ENCODE results near the gene LIN37.
"Not testable (repeated sequence)": the region's sequence is repeated elsewhere in the genome, so short reads cannot be mapped to it uniquely, and the experiment has no call there.

The LIN37 gene

DNA sequence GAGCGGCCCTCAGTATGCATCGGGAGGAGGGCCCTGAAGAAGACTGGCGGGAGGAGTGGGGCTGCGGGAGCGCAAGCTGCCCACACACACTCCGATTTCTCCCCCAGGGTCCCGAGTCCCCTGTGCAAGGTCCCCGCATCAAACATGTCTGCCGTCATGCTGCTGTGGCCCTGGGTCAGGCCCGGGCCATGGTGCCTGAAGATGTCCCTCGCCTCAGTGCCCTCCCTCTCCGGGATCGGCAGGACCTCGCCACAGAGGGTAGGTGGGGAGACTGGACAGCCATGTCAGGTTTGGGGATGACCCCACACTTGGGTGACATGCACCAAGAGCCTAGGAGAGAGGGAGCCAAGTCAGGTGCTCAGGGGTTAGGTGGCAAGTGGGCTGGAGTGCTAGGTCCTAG, 25.9 kb upstream of the LIN37 start:
- no peak overlapping the region for H3K27ac ChIP-seq (replicated peaks; ENCODE audit: low read length)
- no peaks in the 10 kb centered on the region for H3K27me3 ChIP-seq (ENCODE audit: control insufficient read depth in 3 of 3, insufficient read depth in 3 of 3, low read depth in 1 of 3, low read length in 3 of 3)
- H3K9me3 ChIP-seq (replicated peaks in 1 of 2; ENCODE audit: control insufficient read depth in 2 of 2, insufficient read depth in 1 of 2, low read depth in 1 of 2, low read length in 2 of 2), result no peaks in the 10 kb centered on the region
- H3K9ac ChIP-seq (ENCODE audit: low read depth, low read length, poor library complexity), result no peak overlapping the region
- no peak overlapping the region for H3K4ac ChIP-seq (ENCODE audit: low read length)
- no peak overlapping the region for H4K8ac ChIP-seq (ENCODE audit: low read depth, low read length)
- H2BK12ac ChIP-seq (ENCODE audit: low read length), result no peak overlapping the region
- DNase-seq (ENCODE audit: low spot score), result no peak
- H3K79me1 ChIP-seq (ENCODE audit: low read depth, low read length), result peaks cover 17% of the 10 kb centered on the region
- H3K4me1 ChIP-seq (ENCODE audit: control insufficient read depth in 2 of 2, insufficient read depth in 1 of 2, low read depth in 1 of 2, low read length in 2 of 2), result peaks cover 6 to 7% of the 10 kb centered on the region in 2 donors
- peaks cover 60 to 77% of the 10 kb centered on the region in 2 donors for H3K36me3 ChIP-seq (replicated peaks in 1 of 2; ENCODE audit: control insufficient read depth in 2 of 2, insufficient read depth in 2 of 2, low read length in 2 of 2)
- H2BK5ac ChIP-seq (ENCODE audit: low read length), result no peak overlapping the region
- no CpG with 5 or more reads among the region's 14 CpGs for WGBS, 2 donors (ENCODE audit: extremely low coverage in 2 of 2, insufficient read length in 2 of 2, insufficient replicate concordance in 1 of 2)
- H2BK120ac ChIP-seq (ENCODE audit: low read depth, low read length), result no peak overlapping the region
- no peak overlapping the region for H4K91ac ChIP-seq (ENCODE audit: low read depth, low read length, poor library complexity)
- no peak overlapping the region for H2AK5ac ChIP-seq (ENCODE audit: low read depth, low read length)
- H3K23ac ChIP-seq (ENCODE audit: low read depth, low read length, poor library complexity), result peak overlapping the region; percentile 91
- H3K18ac ChIP-seq (ENCODE audit: low read length), result no peak overlapping the region
- no peak overlapping the region for H3K4me3 ChIP-seq (ENCODE audit: low read length in 2 of 2)
- no peak overlapping the region for H2AFZ ChIP-seq (ENCODE audit: low read length)
- H3K4me2 ChIP-seq (ENCODE audit: insufficient read depth, low read length, poor library complexity, severe bottlenecking), result no peak overlapping the region
- no peak overlapping the region for H3K14ac ChIP-seq (ENCODE audit: low read length)
- H2BK15ac ChIP-seq (ENCODE audit: low read length), result no peak overlapping the region

DNA sequence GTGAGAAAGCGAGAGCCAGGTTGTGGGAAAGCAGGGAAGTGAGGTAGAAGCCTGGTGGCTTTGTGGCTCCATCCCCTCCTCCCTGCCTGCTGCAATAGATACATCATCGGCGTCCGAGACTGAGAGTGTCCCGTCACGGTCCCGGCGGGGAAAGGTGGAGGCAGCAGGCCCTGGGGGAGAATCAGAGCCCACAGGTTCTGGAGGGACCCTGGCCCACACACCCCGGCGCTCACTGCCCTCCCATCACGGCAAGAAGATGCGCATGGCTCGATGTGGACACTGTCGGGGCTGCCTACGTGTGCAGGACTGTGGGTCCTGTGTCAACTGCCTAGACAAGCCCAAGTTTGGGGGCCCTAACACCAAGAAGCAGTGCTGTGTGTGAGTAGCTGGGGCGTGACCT, 25.5 kb upstream of the LIN37 start:
- Histone ChIP-seq H2BK5ac (ENCODE audit: low read length) (no peak overlapping the region), H3K27ac (replicated peaks; ENCODE audit: low read length) (no peak overlapping the region), H3K23ac (ENCODE audit: low read depth, low read length, poor library complexity) (peak overlapping the region; percentile 40), H2AK5ac (ENCODE audit: low read depth, low read length) (no peak overlapping the region), H3K9me3 (replicated peaks in 1 of 2; ENCODE audit: control insufficient read depth in 2 of 2, insufficient read depth in 1 of 2, low read depth in 1 of 2, low read length in 2 of 2) (no peaks in the 10 kb centered on the region), H3K79me1 (ENCODE audit: low read depth, low read length) (peaks cover 17% of the 10 kb centered on the region), H2BK12ac (ENCODE audit: low read length) (no peak overlapping the region), H3K4me2 (ENCODE audit: insufficient read depth, low read length, poor library complexity, severe bottlenecking) (no peak overlapping the region), H3K18ac (ENCODE audit: low read length) (no peak overlapping the region), H3K9ac (ENCODE audit: low read depth, low read length, poor library complexity) (no peak overlapping the region), H4K91ac (ENCODE audit: low read depth, low read length, poor library complexity) (no peak overlapping the region), H3K14ac (ENCODE audit: low read length) (no peak overlapping the region), H3K27me3 (ENCODE audit: control insufficient read depth in 3 of 3, insufficient read depth in 3 of 3, low read depth in 1 of 3, low read length in 3 of 3) (no peaks in the 10 kb centered on the region), H2BK15ac (ENCODE audit: low read length) (no peak overlapping the region), H3K36me3 (replicated peaks in 1 of 2; ENCODE audit: control insufficient read depth in 2 of 2, insufficient read depth in 2 of 2, low read length in 2 of 2) (peaks cover 65 to 81% of the 10 kb centered on the region in 2 donors), H3K4me3 (ENCODE audit: low read length in 2 of 2) (no peak overlapping the region), H3K4me1 (ENCODE audit: control insufficient read depth in 2 of 2, insufficient read depth in 1 of 2, low read depth in 1 of 2, low read length in 2 of 2) (peaks cover 6 to 7% of the 10 kb centered on the region in 2 donors), H2BK120ac (ENCODE audit: low read depth, low read length) (no peak overlapping the region), H3K4ac (ENCODE audit: low read length) (no peak overlapping the region), H4K8ac (ENCODE audit: low read depth, low read length) (no peak overlapping the region), H2AFZ (ENCODE audit: low read length) (no peak overlapping the region)
- WGBS, 2 donors (ENCODE audit: extremely low coverage in 2 of 2, insufficient read length in 2 of 2, insufficient replicate concordance in 1 of 2), result no CpG with 5 or more reads among the region's 16 CpGs
- DNase-seq (ENCODE audit: low spot score), result no peak

DNA sequence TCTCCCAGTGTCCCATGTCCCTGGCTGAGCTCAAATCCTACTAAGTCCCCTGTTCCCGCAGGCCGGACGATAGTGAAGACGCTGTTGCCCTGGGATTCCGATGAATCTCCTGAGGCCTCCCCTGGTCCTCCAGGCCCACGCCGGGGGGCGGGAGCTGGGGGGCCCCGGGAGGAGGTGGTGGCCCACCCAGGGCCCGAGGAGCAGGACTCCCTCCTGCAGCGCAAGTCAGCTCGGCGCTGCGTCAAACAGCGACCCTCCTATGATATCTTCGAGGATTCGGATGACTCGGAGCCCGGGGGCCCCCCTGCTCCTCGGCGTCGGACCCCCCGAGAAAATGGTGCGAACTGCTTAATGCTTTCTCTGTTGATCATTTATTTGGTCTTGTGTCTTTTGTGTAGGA, 24.7 kb upstream of the LIN37 start:
- no peak overlapping the region for H3K18ac ChIP-seq (ENCODE audit: low read length)
- no peak overlapping the region for H3K14ac ChIP-seq (ENCODE audit: low read length)
- no peak overlapping the region for H3K27ac ChIP-seq (replicated peaks; ENCODE audit: low read length)
- H3K4me1 ChIP-seq (ENCODE audit: control insufficient read depth in 2 of 2, insufficient read depth in 1 of 2, low read depth in 1 of 2, low read length in 2 of 2), result peaks cover 5% of the 10 kb centered on the region in 2 donors
- H4K91ac ChIP-seq (ENCODE audit: low read depth, low read length, poor library complexity), result no peak overlapping the region
- H2BK12ac ChIP-seq (ENCODE audit: low read length), result no peak overlapping the region
- no peak overlapping the region for H2BK15ac ChIP-seq (ENCODE audit: low read length)
- H2AK5ac ChIP-seq (ENCODE audit: low read depth, low read length), result no peak overlapping the region
- H2AFZ ChIP-seq (ENCODE audit: low read length), result no peak overlapping the region
- no peaks in the 10 kb centered on the region for H3K9me3 ChIP-seq (replicated peaks in 1 of 2; ENCODE audit: control insufficient read depth in 2 of 2, insufficient read depth in 1 of 2, low read depth in 1 of 2, low read length in 2 of 2)
- no peak overlapping the region for H3K4me3 ChIP-seq (ENCODE audit: low read length in 2 of 2)
- no peak for DNase-seq (ENCODE audit: low spot score)
- peaks cover 71 to 89% of the 10 kb centered on the region in 2 donors for H3K36me3 ChIP-seq (replicated peaks in 1 of 2; ENCODE audit: control insufficient read depth in 2 of 2, insufficient read depth in 2 of 2, low read length in 2 of 2)
- H2BK5ac ChIP-seq (ENCODE audit: low read length), result no peak overlapping the region
- H3K4me2 ChIP-seq (ENCODE audit: insufficient read depth, low read length, poor library complexity, severe bottlenecking), result no peak overlapping the region
- WGBS, 2 donors (ENCODE audit: extremely low coverage in 2 of 2, insufficient read length in 2 of 2, insufficient replicate concordance in 1 of 2), result no CpG with 5 or more reads among the region's 24 CpGs
- no peak overlapping the region for H3K23ac ChIP-seq (ENCODE audit: low read depth, low read length, poor library complexity)
- H2BK120ac ChIP-seq (ENCODE audit: low read depth, low read length), result no peak overlapping the region
- no peak overlapping the region for H3K9ac ChIP-seq (ENCODE audit: low read depth, low read length, poor library complexity)
- H3K79me1 ChIP-seq (ENCODE audit: low read depth, low read length), result peaks cover 12% of the 10 kb centered on the region
- no peaks in the 10 kb centered on the region for H3K27me3 ChIP-seq (ENCODE audit: control insufficient read depth in 3 of 3, insufficient read depth in 3 of 3, low read depth in 1 of 3, low read length in 3 of 3)
- no peak overlapping the region for H4K8ac ChIP-seq (ENCODE audit: low read depth, low read length)
- no peak overlapping the region for H3K4ac ChIP-seq (ENCODE audit: low read length)

DNA sequence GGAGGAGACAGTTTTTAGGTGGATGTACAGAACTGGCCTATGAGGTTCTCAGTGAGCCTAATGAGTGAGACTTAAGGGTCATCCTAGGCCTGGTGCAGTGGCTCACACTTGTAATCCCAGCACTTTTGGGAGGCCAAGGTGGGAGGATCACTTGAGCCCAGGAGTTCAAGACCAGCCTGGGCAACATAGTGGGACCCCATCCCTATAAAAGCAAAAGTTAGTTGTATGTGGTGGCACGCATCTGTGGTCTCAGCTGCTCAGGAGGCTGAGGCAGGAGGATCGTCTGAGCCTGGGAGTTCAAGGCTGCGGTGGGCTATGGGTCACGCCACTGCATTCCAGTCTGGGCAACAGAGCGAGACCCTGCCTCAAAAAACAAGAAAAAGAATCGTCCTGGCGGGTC, 24.2 kb upstream of the LIN37 start:
- Histone ChIP-seq H3K79me1 (ENCODE audit: low read depth, low read length) (peaks cover 14% of the 10 kb centered on the region), H4K8ac (ENCODE audit: low read depth, low read length) (peak overlapping the region; percentile 43), H3K36me3 (replicated peaks in 1 of 2; ENCODE audit: control insufficient read depth in 2 of 2, insufficient read depth in 2 of 2, low read length in 2 of 2) (peaks cover 76 to 93% of the 10 kb centered on the region in 2 donors)
- not testable (repeated sequence) for H3K27me3 ChIP-seq (ENCODE audit: control insufficient read depth in 3 of 3, insufficient read depth in 3 of 3, low read depth in 1 of 3, low read length in 3 of 3); H3K9me3 ChIP-seq (replicated peaks in 1 of 2; ENCODE audit: control insufficient read depth in 2 of 2, insufficient read depth in 1 of 2, low read depth in 1 of 2, low read length in 2 of 2); H2BK5ac ChIP-seq (ENCODE audit: low read length); H3K4ac ChIP-seq (ENCODE audit: low read length); H3K18ac ChIP-seq (ENCODE audit: low read length); H2AFZ ChIP-seq (ENCODE audit: low read length); H3K9ac ChIP-seq (ENCODE audit: low read depth, low read length, poor library complexity); H3K27ac ChIP-seq (replicated peaks; ENCODE audit: low read length); DNase-seq (ENCODE audit: low spot score); H2AK5ac ChIP-seq (ENCODE audit: low read depth, low read length); H3K4me1 ChIP-seq (ENCODE audit: control insufficient read depth in 2 of 2, insufficient read depth in 1 of 2, low read depth in 1 of 2, low read length in 2 of 2); H2BK15ac ChIP-seq (ENCODE audit: low read length); H2BK120ac ChIP-seq (ENCODE audit: low read depth, low read length); H2BK12ac ChIP-seq (ENCODE audit: low read length); H3K23ac ChIP-seq (ENCODE audit: low read depth, low read length, poor library complexity); H4K91ac ChIP-seq (ENCODE audit: low read depth, low read length, poor library complexity); H3K4me2 ChIP-seq (ENCODE audit: insufficient read depth, low read length, poor library complexity, severe bottlenecking); H3K14ac ChIP-seq (ENCODE audit: low read length); H3K4me3 ChIP-seq (ENCODE audit: low read length in 2 of 2)
- WGBS, 2 donors (ENCODE audit: extremely low coverage in 2 of 2, insufficient read length in 2 of 2, insufficient replicate concordance in 1 of 2), result no CpG with 5 or more reads among the region's 7 CpGs
